ENCODE data around the gene CYP3A5. TPM values are rescaled to one million over a fixed set of nuclear protein-coding genes. Genes with fewer than 3 reads are reported as not detected.

The CYP3A5 gene
- total and polyA plus RNA-seq, 2 of the 13 experiments (the other 11 are each of a cell fraction or from before 2014, with no cell fraction given): 5.7 to 9.3 TPM

GRCh38 chr7:99694201-99694911 lies 14.6 kb upstream of the CYP3A5 start (continued):
- TF ChIP-seq ARID5B (CRISPR knock-in tag; IDR thresholded peaks at IDR 0.05) (peak; percentile 90), TEAD2 (CRISPR knock-in tag; IDR thresholded peaks at IDR 0.05) (no peak), ZNF644 (CRISPR knock-in tag; IDR thresholded peaks at IDR 0.05; ENCODE audit: low read depth) (no peak), PCBP1 (IDR thresholded peaks at IDR 0.05; ENCODE audit: borderline replicate concordance, low read depth, low read length) (no peak), KLF13 (CRISPR knock-in tag; IDR thresholded peaks at IDR 0.05) (no peak), MYNN (CRISPR knock-in tag; IDR thresholded peaks at IDR 0.05; ENCODE audit: low read depth) (no peak), ZNF589 (CRISPR knock-in tag; conservative IDR thresholded peaks at IDR 0.05) (no peak), LBX2 (CRISPR knock-in tag; IDR thresholded peaks at IDR 0.05; ENCODE audit: borderline replicate concordance) (no peak), SMC3 (IDR thresholded peaks at IDR 0.05; ENCODE audit: low read length) (no peak), THAP7 (CRISPR knock-in tag; IDR thresholded peaks at IDR 0.05) (no peak), ZBTB33 (CRISPR knock-in tag; IDR thresholded peaks at IDR 0.05) (no peak), ZNF441 (CRISPR knock-in tag; IDR thresholded peaks at IDR 0.05; ENCODE audit: borderline replicate concordance) (no peak), IKZF1 (IDR thresholded peaks at IDR 0.05) (no peak), ZNF432 (CRISPR knock-in tag; IDR thresholded peaks at IDR 0.05; ENCODE audit: borderline replicate concordance) (no peak), ZNF263 (CRISPR knock-in tag; IDR thresholded peaks at IDR 0.05) (no peak), THYN1 (CRISPR knock-in tag; IDR thresholded peaks at IDR 0.05; ENCODE audit: borderline replicate concordance, low read depth) (no peak), KLF16 (CRISPR knock-in tag; IDR thresholded peaks at IDR 0.05) (no peak), TBX3 (IDR thresholded peaks at IDR 0.05; ENCODE audit: borderline replicate concordance) (peak; percentile 83), ZNF484 (CRISPR knock-in tag; IDR thresholded peaks at IDR 0.05; ENCODE audit: borderline replicate concordance, low read depth) (no peak), ELF1 (CRISPR knock-in tag; IDR thresholded peaks at IDR 0.05) (no peak), GTF2F1 (IDR thresholded peaks at IDR 0.05; ENCODE audit: low read length) (no peak), ZNF335 (CRISPR knock-in tag; IDR thresholded peaks at IDR 0.05) (no peak)
- TF ChIP-seq, protein P1, sequence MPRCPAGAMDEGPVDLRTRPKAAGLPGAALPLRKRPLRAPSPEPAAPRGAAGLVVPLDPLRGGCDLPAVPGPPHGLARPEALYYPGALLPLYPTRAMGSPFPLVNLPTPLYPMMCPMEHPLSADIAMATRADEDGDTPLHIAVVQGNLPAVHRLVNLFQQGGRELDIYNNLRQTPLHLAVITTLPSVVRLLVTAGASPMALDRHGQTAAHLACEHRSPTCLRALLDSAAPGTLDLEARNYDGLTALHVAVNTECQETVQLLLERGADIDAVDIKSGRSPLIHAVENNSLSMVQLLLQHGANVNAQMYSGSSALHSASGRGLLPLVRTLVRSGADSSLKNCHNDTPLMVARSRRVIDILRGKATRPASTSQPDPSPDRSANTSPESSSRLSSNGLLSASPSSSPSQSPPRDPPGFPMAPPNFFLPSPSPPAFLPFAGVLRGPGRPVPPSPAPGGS (CRISPR knock-in tag; IDR thresholded peaks at IDR 0.05): no peak

Measured in HepG2 (cell line).